Stimulated activated CD8-positive, alpha-beta memory T cell treated with anti-CD3 and anti-CD28 coated beads, Interleukin-12 subunit alpha, Interleukin-12 subunit beta, amount 100 ng/mL, for 24 hours (primary cell): ENCODE measurements around the gene AP1B1.

Source experiments
- DNase-seq: peaks from one replicate; pipeline ENCODE4 v3.0.0-alpha.2; 2020; ENCODE audit errors: extremely low read depth

AP1B1 gene

DNA sequence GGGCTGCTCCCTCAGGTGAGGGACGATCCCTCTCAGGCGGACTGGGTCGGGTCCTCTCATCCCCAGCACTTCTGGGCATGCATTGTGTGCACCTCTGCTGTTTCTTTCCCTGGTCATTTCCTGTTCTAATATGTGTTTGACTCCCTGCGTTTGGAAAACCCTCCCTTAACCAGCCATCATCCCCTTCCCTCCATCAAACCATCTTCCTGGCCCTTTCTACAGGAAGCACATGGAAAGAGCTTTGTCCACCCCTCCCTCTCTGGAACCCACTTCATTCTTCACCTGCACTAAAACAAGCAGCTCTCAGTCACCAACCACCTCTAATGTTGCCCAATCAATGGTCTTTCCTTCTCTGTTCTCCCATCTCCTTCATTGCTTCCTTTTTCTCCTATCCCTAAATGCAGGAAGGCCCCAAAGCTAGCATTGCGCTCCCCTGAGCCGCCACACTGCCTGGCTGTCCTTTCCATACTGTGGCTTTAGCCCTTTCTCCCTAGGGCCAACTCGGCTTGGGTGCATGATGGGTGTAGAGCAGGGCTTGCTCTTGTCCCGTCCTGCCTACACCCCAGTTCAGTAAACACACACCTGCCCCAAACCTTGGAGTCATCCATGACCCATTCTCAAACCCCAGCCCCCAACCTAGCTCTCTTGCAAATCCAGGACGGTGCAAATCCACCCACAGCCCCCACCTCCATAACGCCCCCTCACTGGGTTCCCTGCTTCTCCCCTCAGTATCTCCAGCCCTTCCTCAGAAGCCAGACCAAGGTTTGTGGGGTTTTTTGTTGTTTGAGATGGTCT lies 87.4 kb downstream of the AP1B1 start:
- DNase-seq, result no peak

DNA sequence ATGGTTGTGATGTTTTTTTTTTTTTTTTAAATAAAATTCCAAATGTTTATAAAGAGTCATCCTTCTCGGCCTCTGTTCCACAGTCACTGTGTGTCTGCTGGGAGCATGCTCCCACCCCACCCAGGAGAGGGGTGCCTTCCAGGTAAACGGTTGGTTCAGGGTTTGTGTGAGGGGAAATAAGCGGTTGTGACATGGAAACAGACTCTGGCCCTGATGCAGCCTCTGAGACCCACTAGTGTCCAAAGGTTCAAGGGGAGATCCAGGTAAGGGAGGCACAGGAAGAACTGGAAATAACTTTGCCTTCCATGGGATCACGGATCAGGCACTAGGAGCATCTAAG lies 87.9 kb downstream of the AP1B1 start:
- no peak for DNase-seq

GRCh38 chr22:29299136-29299900 lies 89.1 kb downstream of the AP1B1 start:
- DNase-seq, result no peak

DNA sequence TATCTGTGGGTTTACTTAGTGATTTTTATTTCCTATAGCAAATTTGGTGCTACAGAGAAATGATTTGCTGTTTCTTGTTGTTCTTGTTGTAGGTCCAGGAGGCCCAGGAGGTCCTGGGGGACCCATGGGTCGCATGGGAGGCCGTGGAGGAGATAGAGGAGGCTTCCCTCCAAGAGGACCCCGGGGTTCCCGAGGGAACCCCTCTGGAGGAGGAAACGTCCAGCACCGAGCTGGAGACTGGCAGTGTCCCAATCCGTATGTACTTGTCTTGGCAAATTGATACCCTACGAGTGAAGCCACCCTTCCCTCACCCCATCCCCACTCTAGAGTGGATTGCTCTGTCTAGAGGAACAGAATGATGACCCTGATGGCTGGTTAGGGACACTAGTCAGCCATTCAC lies 89.7 kb downstream of the AP1B1 start:
- no peak for DNase-seq

- DNase-seq, result no peak
These were observed 96.0 kb downstream of the AP1B1 start for GRCh38 chr22:29292379-29292778.

DNA sequence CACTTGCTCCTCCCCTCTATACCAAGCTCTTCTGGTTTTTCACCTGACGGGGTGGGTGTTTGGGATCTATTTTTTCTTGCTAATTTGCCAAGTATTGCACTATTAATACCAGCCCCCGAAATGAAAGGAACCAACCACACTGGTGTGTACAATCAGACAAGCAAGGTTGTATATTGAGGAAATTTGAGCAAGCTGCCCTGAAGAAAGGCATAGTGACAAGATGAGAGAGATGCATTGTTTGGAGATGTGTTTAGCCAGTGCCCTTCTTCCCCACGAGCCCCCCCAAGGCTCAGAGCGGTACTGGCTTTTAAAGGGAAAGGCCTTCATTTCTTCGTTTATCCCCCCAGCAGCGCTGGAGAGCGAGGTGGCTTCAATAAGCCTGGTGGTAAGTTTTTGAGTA lies 97.2 kb downstream of the AP1B1 start:
- DNase-seq, result no peak

DNA sequence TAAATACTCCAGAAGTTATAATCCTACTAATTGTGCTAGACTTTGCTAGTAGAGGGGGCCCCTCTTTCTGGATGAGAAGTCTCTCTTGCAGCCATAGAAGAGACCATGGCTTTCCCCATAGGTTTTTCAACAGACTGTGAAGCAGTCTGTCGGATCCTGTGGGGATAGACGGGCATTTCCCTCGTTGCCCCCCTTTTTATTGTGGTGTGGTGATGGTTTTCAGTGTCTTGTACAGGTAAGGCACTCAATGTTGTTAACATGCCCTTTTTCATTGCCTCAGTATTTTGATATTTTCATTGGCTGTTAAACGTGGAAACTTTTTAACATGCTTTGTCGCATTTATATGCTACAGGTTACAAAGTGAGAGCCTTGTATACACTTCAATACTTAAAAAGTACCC lies 98.3 kb downstream of the AP1B1 start:
- no peak for DNase-seq

- no peak for DNase-seq
These were observed 99.5 kb downstream of the AP1B1 start for GRCh38 chr22:29288837-29289236.

- no peak for DNase-seq
These were observed 104.2 kb downstream of the AP1B1 start for GRCh38 chr22:29284196-29284595.

DNA sequence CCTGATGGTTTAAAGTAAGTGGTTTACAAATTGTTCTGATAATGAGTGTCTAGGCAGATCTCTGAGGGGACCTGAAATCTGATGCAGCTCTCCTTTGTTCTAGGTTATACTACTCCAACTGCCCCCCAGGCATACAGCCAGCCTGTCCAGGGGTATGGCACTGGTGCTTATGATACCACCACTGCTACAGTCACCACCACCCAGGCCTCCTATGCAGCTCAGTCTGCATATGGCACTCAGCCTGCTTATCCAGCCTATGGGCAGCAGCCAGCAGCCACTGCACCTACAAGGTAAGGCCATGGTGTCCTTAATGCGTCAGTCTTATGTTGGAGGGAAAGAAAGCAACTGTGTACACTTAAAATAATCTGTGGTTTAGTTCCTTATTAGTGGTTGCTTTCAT lies 110.4 kb downstream of the AP1B1 start:
- DNase-seq, result no peak
